ENCODE data around the gene ZNF333. TPM values are rescaled to one million over a fixed set of nuclear protein-coding genes. Genes with fewer than 3 reads are reported as not detected.
"Not testable (repeated sequence)": the region's sequence is repeated elsewhere in the genome, so short reads cannot be mapped to it uniquely, and the experiment has no call there.

ZNF333 gene
- total RNA-seq, 2 donors from 2014 or later = 9.4 to 20.3 TPM

GRCh38 chr19:14781713-14782536 lies 92.1 kb downstream of the ZNF333 start:
- not testable (repeated sequence) for H3K36me3 Mint-ChIP-seq (ENCODE audit: low read depth); H3K9me3 Mint-ChIP-seq; ATAC-seq (replicated peaks); H3K4me3 Mint-ChIP-seq; H3K27ac Mint-ChIP-seq; H3K4me1 Mint-ChIP-seq
- peaks cover 12% of the 10 kb centered on the region for H3K27me3 Mint-ChIP-seq

- Mint-ChIP-seq H3K4me3 (no peak overlapping the region), H3K9me3 (no peaks in the 10 kb centered on the region), H3K27me3 (peaks cover 9% of the 10 kb centered on the region), H3K4me1 (peaks cover 10% of the 10 kb centered on the region), H3K27ac (no peak overlapping the region), H3K36me3 (ENCODE audit: low read depth) (no peaks in the 10 kb centered on the region)
- ATAC-seq (replicated peaks) = no peak
Measured at GRCh38 chr19:14782626-14783409, 93.0 kb downstream of the ZNF333 start.

Other genes starting within 250 kb of the ZNF333 start
- under 1 TPM in 1 of 2 donors, not detected in 1; 0.17 TPM for gene PTGER1, start 214.7 kb upstream of the ZNF333 start, total RNA-seq
- 10 to 100 TPM; 23.4 to 44.9 TPM for gene GIPC1, start 193.9 kb upstream of the ZNF333 start, total RNA-seq
- gene DNAJB1, start 171.7 kb upstream of the ZNF333 start, total RNA-seq = 100 to 1,000 TPM in 1 of 2 donors, 10 to 100 TPM in 1; 79.4 to 140 TPM
- gene TECR, start 160.5 kb upstream of the ZNF333 start, total RNA-seq = 100 to 1,000 TPM; 100 to 139 TPM
- gene NDUFB7, start 118.0 kb upstream of the ZNF333 start, total RNA-seq = 100 to 1,000 TPM in 1 of 2 donors, 10 to 100 TPM in 1; 79.7 to 132 TPM
- gene CLEC17A, start 107.0 kb upstream of the ZNF333 start, total RNA-seq = 1 to 10 TPM in 1 of 2 donors, under 1 TPM in 1; 0.78 to 2.0 TPM
- gene ADGRE3, start 15.2 kb upstream of the ZNF333 start, total RNA-seq = not detected
- 1 to 10 TPM; 1.1 to 3.3 TPM for gene ADGRE2, start 88.5 kb downstream of the ZNF333 start, total RNA-seq
- gene OR7A5, start 145.1 kb downstream of the ZNF333 start, total RNA-seq = not detected
- gene OR7C1, start 145.1 kb downstream of the ZNF333 start, total RNA-seq = not detected
- gene OR7A10, start 158.9 kb downstream of the ZNF333 start, total RNA-seq = not detected
- not detected for gene OR7A17, start 196.1 kb downstream of the ZNF333 start, total RNA-seq